ENCODE results near the gene STXBP4.
"Not testable (repeated sequence)": the region's sequence is repeated elsewhere in the genome, so short reads cannot be mapped to it uniquely, and the experiment has no call there.

Gene STXBP4

DNA sequence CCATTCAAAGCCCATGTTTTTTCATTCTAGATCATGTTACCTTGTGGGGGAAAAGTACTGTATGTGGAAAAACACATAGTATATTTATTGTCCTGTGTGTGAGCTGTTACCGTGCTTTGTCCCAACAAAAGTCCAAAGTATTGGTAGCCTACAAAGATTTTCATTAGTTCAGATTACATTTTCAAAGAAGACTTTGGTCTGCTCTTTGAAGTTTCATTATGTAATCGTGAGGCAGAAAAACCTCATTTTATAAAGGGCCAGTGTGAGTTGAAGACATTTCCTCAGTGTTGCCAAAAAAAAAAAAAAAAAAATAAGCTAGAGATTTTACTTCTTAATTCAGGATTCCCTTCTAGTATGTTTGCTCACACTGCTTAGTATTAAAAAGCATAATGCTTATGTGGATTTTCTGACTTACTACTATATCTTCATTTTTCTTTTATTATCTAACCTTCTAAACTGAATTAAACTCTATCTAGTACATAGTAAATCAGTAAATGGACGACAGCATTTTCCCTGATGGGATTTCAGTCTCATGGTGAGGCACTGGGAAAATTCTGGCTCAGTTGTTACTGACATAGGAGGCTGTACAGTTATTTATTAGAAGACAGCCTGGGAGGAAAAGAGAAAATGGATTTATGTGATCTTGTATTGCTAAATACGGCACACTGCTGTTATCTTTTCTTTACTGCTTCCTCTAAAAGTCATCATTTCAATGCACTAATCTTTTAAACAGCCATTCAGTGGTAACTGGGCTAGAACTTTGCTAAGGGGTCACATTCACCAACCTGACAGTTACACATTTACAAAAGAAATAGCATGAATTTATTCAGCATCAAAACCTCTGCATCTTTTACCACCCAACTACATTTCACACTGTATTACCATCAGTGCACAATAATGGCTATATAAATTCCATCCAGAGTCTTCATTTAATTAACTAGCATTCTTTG lies 100.6 kb downstream of the STXBP4 start:
- Histone ChIP-seq H3K4me2 (ENCODE audit: insufficient read depth, low read length, poor library complexity, severe bottlenecking) (no peak overlapping the region), H3K27me3 (ENCODE audit: control insufficient read depth in 3 of 3, insufficient read depth in 3 of 3, low read depth in 1 of 3, low read length in 3 of 3) (no peaks in the 10 kb centered on the region), H3K4me1 (ENCODE audit: control insufficient read depth in 2 of 2, insufficient read depth in 1 of 2, low read depth in 1 of 2, low read length in 2 of 2) (peaks cover 0 to 7% of the 10 kb centered on the region in 2 donors), H4K91ac (ENCODE audit: low read depth, low read length, poor library complexity) (no peak overlapping the region), H2BK12ac (ENCODE audit: low read length) (no peak overlapping the region), H3K23ac (ENCODE audit: low read depth, low read length, poor library complexity) (no peak overlapping the region), H3K36me3 (replicated peaks in 1 of 2; ENCODE audit: control insufficient read depth in 2 of 2, insufficient read depth in 2 of 2, low read length in 2 of 2) (no peaks in the 10 kb centered on the region), H3K18ac (ENCODE audit: low read length) (no peak overlapping the region), H3K9me3 (replicated peaks in 1 of 2; ENCODE audit: control insufficient read depth in 2 of 2, insufficient read depth in 1 of 2, low read depth in 1 of 2, low read length in 2 of 2) (no peaks in the 10 kb centered on the region), H3K27ac (replicated peaks; ENCODE audit: low read length) (no peak overlapping the region), H3K4ac (ENCODE audit: low read length) (no peak overlapping the region), H3K14ac (ENCODE audit: low read length) (no peak overlapping the region), H3K79me1 (ENCODE audit: low read depth, low read length) (no peaks in the 10 kb centered on the region), H4K8ac (ENCODE audit: low read depth, low read length) (no peak overlapping the region), H2AK5ac (ENCODE audit: low read depth, low read length) (no peak overlapping the region), H2AFZ (ENCODE audit: low read length) (no peak overlapping the region), H2BK120ac (ENCODE audit: low read depth, low read length) (no peak overlapping the region), H3K4me3 (ENCODE audit: low read length in 2 of 2) (no peak overlapping the region), H2BK5ac (ENCODE audit: low read length) (no peak overlapping the region), H3K9ac (ENCODE audit: low read depth, low read length, poor library complexity) (no peak overlapping the region), H2BK15ac (ENCODE audit: low read length) (no peak overlapping the region)
- no CpG with 5 or more reads among the region's 4 CpGs for WGBS, 2 donors (ENCODE audit: extremely low coverage in 2 of 2, insufficient read length in 2 of 2, insufficient replicate concordance in 1 of 2)
- no peak for DNase-seq (ENCODE audit: low spot score)

DNA sequence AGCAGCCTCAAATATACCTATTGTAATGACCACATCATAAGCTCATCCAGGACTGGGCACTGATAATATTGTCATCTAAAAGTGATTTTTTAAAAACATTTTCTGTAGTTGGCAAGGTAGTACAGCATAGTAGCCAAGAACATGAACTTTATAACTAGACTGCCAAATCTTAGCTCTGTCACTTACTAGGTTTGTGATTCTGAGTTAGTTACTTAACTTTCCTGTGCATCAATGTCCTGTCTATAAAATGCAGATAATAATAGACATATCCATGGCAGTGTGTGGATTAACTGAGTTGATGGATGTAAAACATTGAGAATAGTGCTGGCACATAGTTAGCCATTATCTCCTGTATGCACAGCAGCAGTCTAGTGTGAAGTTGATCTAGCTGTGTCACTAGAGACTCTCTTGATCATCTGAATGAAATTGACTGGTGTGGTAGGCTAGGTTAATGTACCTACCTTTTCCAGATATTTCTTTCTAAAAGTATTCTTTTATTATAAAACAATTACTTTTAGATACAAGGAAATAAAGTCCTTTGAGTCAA lies 101.5 kb downstream of the STXBP4 start:
- Histone ChIP-seq H3K14ac (ENCODE audit: low read length) (no peak overlapping the region), H2BK15ac (ENCODE audit: low read length) (no peak overlapping the region), H3K9ac (ENCODE audit: low read depth, low read length, poor library complexity) (no peak overlapping the region), H3K4me1 (ENCODE audit: control insufficient read depth in 2 of 2, insufficient read depth in 1 of 2, low read depth in 1 of 2, low read length in 2 of 2) (peaks cover 0 to 7% of the 10 kb centered on the region in 2 donors), H3K79me1 (ENCODE audit: low read depth, low read length) (no peaks in the 10 kb centered on the region), H2BK120ac (ENCODE audit: low read depth, low read length) (no peak overlapping the region), H4K8ac (ENCODE audit: low read depth, low read length) (no peak overlapping the region), H4K91ac (ENCODE audit: low read depth, low read length, poor library complexity) (no peak overlapping the region), H3K36me3 (replicated peaks in 1 of 2; ENCODE audit: control insufficient read depth in 2 of 2, insufficient read depth in 2 of 2, low read length in 2 of 2) (no peaks in the 10 kb centered on the region), H3K4me2 (ENCODE audit: insufficient read depth, low read length, poor library complexity, severe bottlenecking) (no peak overlapping the region), H3K23ac (ENCODE audit: low read depth, low read length, poor library complexity) (no peak overlapping the region), H2AFZ (ENCODE audit: low read length) (no peak overlapping the region), H3K27me3 (ENCODE audit: control insufficient read depth in 3 of 3, insufficient read depth in 3 of 3, low read depth in 1 of 3, low read length in 3 of 3) (no peaks in the 10 kb centered on the region), H3K4ac (ENCODE audit: low read length) (no peak overlapping the region), H3K18ac (ENCODE audit: low read length) (no peak overlapping the region), H2AK5ac (ENCODE audit: low read depth, low read length) (no peak overlapping the region), H2BK12ac (ENCODE audit: low read length) (no peak overlapping the region), H3K4me3 (ENCODE audit: low read length in 2 of 2) (no peak overlapping the region), H3K9me3 (replicated peaks in 1 of 2; ENCODE audit: control insufficient read depth in 2 of 2, insufficient read depth in 1 of 2, low read depth in 1 of 2, low read length in 2 of 2) (no peaks in the 10 kb centered on the region), H3K27ac (replicated peaks; ENCODE audit: low read length) (no peak overlapping the region), H2BK5ac (ENCODE audit: low read length) (no peak overlapping the region)
- no peak for DNase-seq (ENCODE audit: low spot score)

- Histone ChIP-seq H2BK12ac (ENCODE audit: low read length) (no peak overlapping the region), H3K18ac (ENCODE audit: low read length) (no peak overlapping the region), H2AK5ac (ENCODE audit: low read depth, low read length) (no peak overlapping the region), H3K27me3 (ENCODE audit: control insufficient read depth in 3 of 3, insufficient read depth in 3 of 3, low read depth in 1 of 3, low read length in 3 of 3) (no peaks in the 10 kb centered on the region), H3K9me3 (replicated peaks in 1 of 2; ENCODE audit: control insufficient read depth in 2 of 2, insufficient read depth in 1 of 2, low read depth in 1 of 2, low read length in 2 of 2) (no peaks in the 10 kb centered on the region), H3K23ac (ENCODE audit: low read depth, low read length, poor library complexity) (no peak overlapping the region), H3K14ac (ENCODE audit: low read length) (no peak overlapping the region), H3K9ac (ENCODE audit: low read depth, low read length, poor library complexity) (no peak overlapping the region), H2AFZ (ENCODE audit: low read length) (no peak overlapping the region), H3K79me1 (ENCODE audit: low read depth, low read length) (no peaks in the 10 kb centered on the region), H3K36me3 (replicated peaks in 1 of 2; ENCODE audit: control insufficient read depth in 2 of 2, insufficient read depth in 2 of 2, low read length in 2 of 2) (no peaks in the 10 kb centered on the region), H2BK15ac (ENCODE audit: low read length) (no peak overlapping the region), H3K4me3 (ENCODE audit: low read length in 2 of 2) (no peak overlapping the region), H4K91ac (ENCODE audit: low read depth, low read length, poor library complexity) (no peak overlapping the region), H3K4me1 (ENCODE audit: control insufficient read depth in 2 of 2, insufficient read depth in 1 of 2, low read depth in 1 of 2, low read length in 2 of 2) (peaks cover 0 to 7% of the 10 kb centered on the region in 2 donors), H3K4ac (ENCODE audit: low read length) (no peak overlapping the region), H3K27ac (replicated peaks; ENCODE audit: low read length) (no peak overlapping the region), H3K4me2 (ENCODE audit: insufficient read depth, low read length, poor library complexity, severe bottlenecking) (no peak overlapping the region), H4K8ac (ENCODE audit: low read depth, low read length) (no peak overlapping the region), H2BK5ac (ENCODE audit: low read length) (no peak overlapping the region), H2BK120ac (ENCODE audit: low read depth, low read length) (no peak overlapping the region)
- DNase-seq (ENCODE audit: low spot score), result no peak
- WGBS, 2 donors (ENCODE audit: extremely low coverage in 2 of 2, insufficient read length in 2 of 2, insufficient replicate concordance in 1 of 2), result no CpG with 5 or more reads among the region's 4 CpGs
Measured at GRCh38 chr17:55072898-55073297, 104.3 kb downstream of the STXBP4 start.

DNA sequence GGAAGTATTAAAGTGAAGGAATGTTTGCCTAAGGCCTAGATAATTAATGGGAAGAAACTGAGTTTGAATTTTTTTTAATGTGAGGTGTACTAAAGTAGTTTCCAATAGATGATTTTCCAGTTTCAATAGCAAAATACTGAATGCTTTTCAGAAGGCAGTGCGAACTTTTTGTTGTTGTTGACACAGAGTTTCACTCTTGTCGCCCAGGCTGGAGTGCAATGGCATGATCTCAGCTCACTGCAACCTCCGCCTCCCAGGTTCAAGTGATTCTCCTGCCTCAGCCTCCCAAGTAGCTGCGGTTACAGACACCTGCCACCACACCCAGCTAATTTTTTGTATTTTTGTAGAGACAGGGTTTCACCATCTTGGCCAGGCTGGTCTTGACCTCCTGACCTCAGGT lies 104.9 kb downstream of the STXBP4 start:
- H4K91ac ChIP-seq (ENCODE audit: low read depth, low read length, poor library complexity); H3K18ac ChIP-seq (ENCODE audit: low read length); H2BK12ac ChIP-seq (ENCODE audit: low read length); H2BK120ac ChIP-seq (ENCODE audit: low read depth, low read length); H3K14ac ChIP-seq (ENCODE audit: low read length); H3K4me3 ChIP-seq (ENCODE audit: low read length in 2 of 2); H3K9ac ChIP-seq (ENCODE audit: low read depth, low read length, poor library complexity); H3K4me2 ChIP-seq (ENCODE audit: insufficient read depth, low read length, poor library complexity, severe bottlenecking); H4K8ac ChIP-seq (ENCODE audit: low read depth, low read length); H3K4me1 ChIP-seq (ENCODE audit: control insufficient read depth in 2 of 2, insufficient read depth in 1 of 2, low read depth in 1 of 2, low read length in 2 of 2); H2BK15ac ChIP-seq (ENCODE audit: low read length); H3K4ac ChIP-seq (ENCODE audit: low read length); H3K79me1 ChIP-seq (ENCODE audit: low read depth, low read length); H3K36me3 ChIP-seq (replicated peaks in 1 of 2; ENCODE audit: control insufficient read depth in 2 of 2, insufficient read depth in 2 of 2, low read length in 2 of 2); H2AK5ac ChIP-seq (ENCODE audit: low read depth, low read length); H3K9me3 ChIP-seq (replicated peaks in 1 of 2; ENCODE audit: control insufficient read depth in 2 of 2, insufficient read depth in 1 of 2, low read depth in 1 of 2, low read length in 2 of 2); H2AFZ ChIP-seq (ENCODE audit: low read length); H2BK5ac ChIP-seq (ENCODE audit: low read length); H3K27ac ChIP-seq (replicated peaks; ENCODE audit: low read length); H3K27me3 ChIP-seq (ENCODE audit: control insufficient read depth in 3 of 3, insufficient read depth in 3 of 3, low read depth in 1 of 3, low read length in 3 of 3); DNase-seq (ENCODE audit: low spot score); H3K23ac ChIP-seq (ENCODE audit: low read depth, low read length, poor library complexity): not testable (repeated sequence)
- no CpG with 5 or more reads among the region's 4 CpGs for WGBS, 2 donors (ENCODE audit: extremely low coverage in 2 of 2, insufficient read length in 2 of 2, insufficient replicate concordance in 1 of 2)

Data from neuronal stem cell (in vitro differentiated cells).